ENCODE measurements around the gene TMCC2. TPM values are rescaled to one million over a fixed set of nuclear protein-coding genes. Genes with fewer than 3 reads are reported as not detected.

TMCC2 gene
- total and polyA plus RNA-seq, 2 experiments from 2014 or later: 2.6 to 9.9 TPM

- ATAC-seq: peak; percentile 12
- no peak for DNase-seq (ENCODE audit: low spot score)
- Mint-ChIP-seq H3K27ac (no peak overlapping the region), H3K36me3 (ENCODE audit: low read depth) (peaks cover 7% of the 10 kb centered on the region; the same call in 2 of the 3 replicates), H3K27me3 (ENCODE audit: insufficient read depth, low read depth, poor library complexity) (peaks cover 13% of the 10 kb centered on the region), H3K4me1 (peaks cover 28% of the 10 kb centered on the region), H3K4me3 (no peak overlapping the region; the same call in 2 of the 3 replicates), H3K9me3 (no peaks in the 10 kb centered on the region)
- Histone ChIP-seq H2AFZ (no peak overlapping the region), H3K27ac (ENCODE audit: low read depth) (peak overlapping the region; percentile 67; the same call in 1 of the 2 replicates), H3F3A (replicated peaks; ENCODE audit: low read depth) (peaks cover 6% of the 10 kb centered on the region; the same call in 1 of the 2 replicates), H3K9me2 (ENCODE audit: insufficient read depth) (no peaks in the 10 kb centered on the region), H3K4me2 (no peak overlapping the region), H3K27me3 (ENCODE audit: insufficient read depth) (no peaks in the 10 kb centered on the region), H3K79me2 (replicated peaks; ENCODE audit: insufficient read depth) (no peaks in the 10 kb centered on the region), H3K36me3 (ENCODE audit: insufficient read depth) (no peaks in the 10 kb centered on the region), H4K20me1 (replicated peaks; ENCODE audit: insufficient read depth) (no peaks in the 10 kb centered on the region), H3K4me1 (ENCODE audit: insufficient read depth) (peaks cover 18% of the 10 kb centered on the region; the same call in 1 of the 2 replicates), H3K4me3 (no peak overlapping the region)
- no peak for TF ChIP-seq NANOG (IDR thresholded peaks at IDR 0.05; ENCODE audit: borderline replicate concordance)
These were observed 44.8 kb downstream of the TMCC2 start for GRCh38 chr1:205272536-205272935.

- Histone ChIP-seq H4K20me1 (replicated peaks; ENCODE audit: insufficient read depth) (no peaks in the 10 kb centered on the region), H3K4me1 (ENCODE audit: insufficient read depth) (peaks cover 14% of the 10 kb centered on the region; the same call in 1 of the 2 replicates), H3K27ac (ENCODE audit: low read depth) (peak overlapping the region; percentile 83), H3K4me3 (no peak overlapping the region), H3K79me2 (replicated peaks; ENCODE audit: insufficient read depth) (no peaks in the 10 kb centered on the region), H3F3A (replicated peaks; ENCODE audit: low read depth) (peaks cover 6% of the 10 kb centered on the region; the same call in 1 of the 2 replicates), H3K36me3 (ENCODE audit: insufficient read depth) (no peaks in the 10 kb centered on the region), H3K9me2 (ENCODE audit: insufficient read depth) (no peaks in the 10 kb centered on the region), H3K4me2 (peak overlapping the region; percentile 21; the same call in 1 of the 2 replicates), H2AFZ (no peak overlapping the region), H3K27me3 (ENCODE audit: insufficient read depth) (no peaks in the 10 kb centered on the region)
- Mint-ChIP-seq H3K4me1 (peaks cover 23% of the 10 kb centered on the region), H3K9me3 (no peaks in the 10 kb centered on the region), H3K36me3 (ENCODE audit: low read depth) (peaks cover 7% of the 10 kb centered on the region; the same call in 2 of the 3 replicates), H3K27ac (no peak overlapping the region), H3K4me3 (no peak overlapping the region), H3K27me3 (ENCODE audit: insufficient read depth, low read depth, poor library complexity) (peaks cover 11% of the 10 kb centered on the region)
- 0 out of 2 replicates have a peak, but pooled peaks have one; percentile 22 for TF ChIP-seq CREB1 (CRISPR knock-in tag; IDR thresholded peaks at IDR 0.05; ENCODE audit: low read depth)
- no peak for TF ChIP-seq ZNF331 (CRISPR knock-in tag; IDR thresholded peaks at IDR 0.05; ENCODE audit: low read depth)
- peak; percentile 93 to 99 for TF ChIP-seq CTCF (conservative IDR thresholded peaks at IDR 0.05; ENCODE audit: low read depth in 2 of 2)
- no peak for TF ChIP-seq JUNB (IDR thresholded peaks at IDR 0.05; ENCODE audit: unreplicated experiment)
- ATAC-seq (peak; percentile 85), DNase-seq (ENCODE audit: low spot score) (peak; percentile 95)
These were observed 45.8 kb downstream of the TMCC2 start for GRCh38 chr1:205273551-205273982.

GRCh38 chr1:205274041-205274691 is 46.4 kb downstream of the TMCC2 start:
- Histone ChIP-seq H2AFZ (no peak overlapping the region), H3K27ac (ENCODE audit: low read depth) (peak overlapping the region; percentile 83), H3K4me2 (peak overlapping the region; percentile 21; the same call in 1 of the 2 replicates), H3K36me3 (ENCODE audit: insufficient read depth) (no peaks in the 10 kb centered on the region), H3K9me2 (ENCODE audit: insufficient read depth) (no peaks in the 10 kb centered on the region), H3K79me2 (replicated peaks; ENCODE audit: insufficient read depth) (no peaks in the 10 kb centered on the region), H3K27me3 (ENCODE audit: insufficient read depth) (no peaks in the 10 kb centered on the region), H4K20me1 (replicated peaks; ENCODE audit: insufficient read depth) (no peaks in the 10 kb centered on the region), H3K4me3 (no peak overlapping the region), H3K4me1 (ENCODE audit: insufficient read depth) (peaks cover 14% of the 10 kb centered on the region; the same call in 1 of the 2 replicates), H3F3A (replicated peaks; ENCODE audit: low read depth) (peaks cover 6% of the 10 kb centered on the region; the same call in 1 of the 2 replicates)
- ATAC-seq (peak; percentile 42), DNase-seq (ENCODE audit: low spot score) (peak; percentile 79)
- no peak overlapping the region for H3K4me3 Mint-ChIP-seq
- H3K4me1 Mint-ChIP-seq: peaks cover 23% of the 10 kb centered on the region
- H3K36me3 Mint-ChIP-seq (ENCODE audit: low read depth): peaks cover 7% of the 10 kb centered on the region; the same call in 2 of the 3 replicates
- H3K27me3 Mint-ChIP-seq (ENCODE audit: insufficient read depth, low read depth, poor library complexity): peaks cover 11% of the 10 kb centered on the region
- no peaks in the 10 kb centered on the region for H3K9me3 Mint-ChIP-seq
- peak overlapping the region; percentile 11; the same call in 1 of the 2 replicates for H3K27ac Mint-ChIP-seq
- TF ChIP-seq POLR2AphosphoS5 (IDR thresholded peaks at IDR 0.05; ENCODE audit: low read depth) (no peak), JUNB (IDR thresholded peaks at IDR 0.05; ENCODE audit: unreplicated experiment) (no peak), ZNF114 (CRISPR knock-in tag; IDR thresholded peaks at IDR 0.05) (no peak)

All from GM23338 (cell line).